GOT3 (cell line): ENCODE results near the gene NEK6.

Experiments
- DNase-seq: peaks from one replicate; lab custom pipeline; 2025; ENCODE audit warnings: mixed read lengths; lab: John Stamatoyannopoulos, UW

NEK6 gene

DNA sequence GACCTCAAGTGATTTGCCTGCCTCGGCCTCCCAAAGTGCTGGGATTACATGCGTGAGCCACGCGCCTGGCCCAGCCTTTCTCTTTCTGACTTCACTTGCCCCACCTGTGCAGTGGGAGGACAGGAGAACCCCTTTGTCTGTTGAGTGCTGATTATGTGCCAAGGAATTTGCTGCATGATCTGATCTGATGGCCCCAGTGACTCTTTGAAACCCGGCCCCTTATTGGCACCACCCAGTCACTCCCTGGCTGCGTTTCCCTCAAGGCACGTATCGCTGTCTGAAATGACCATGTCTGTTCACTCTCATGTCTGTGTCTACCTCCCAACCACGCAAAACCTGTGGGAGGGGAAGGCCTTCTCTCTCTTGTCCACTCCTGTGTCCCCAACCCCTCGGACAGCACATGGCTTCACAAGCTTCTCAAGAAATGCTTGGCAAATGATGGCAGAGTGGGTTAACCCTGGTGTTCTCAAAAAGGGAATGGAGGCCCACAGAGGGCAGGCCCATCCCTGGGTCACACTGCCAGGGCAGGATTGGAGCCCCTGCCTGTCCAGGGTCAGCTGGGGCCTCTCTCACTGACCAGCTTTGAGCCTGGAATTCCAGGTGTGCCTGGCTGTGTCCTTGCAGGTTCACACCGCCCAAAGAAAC, 21.9 kb downstream of the NEK6 start:
- no peak for DNase-seq

- no peak for DNase-seq
These were observed 22.5 kb downstream of the NEK6 start for GRCh38 chr9:124280176-124280691.

- no peak for DNase-seq
These were observed 24.2 kb downstream of the NEK6 start for GRCh38 chr9:124281931-124282371.

DNA sequence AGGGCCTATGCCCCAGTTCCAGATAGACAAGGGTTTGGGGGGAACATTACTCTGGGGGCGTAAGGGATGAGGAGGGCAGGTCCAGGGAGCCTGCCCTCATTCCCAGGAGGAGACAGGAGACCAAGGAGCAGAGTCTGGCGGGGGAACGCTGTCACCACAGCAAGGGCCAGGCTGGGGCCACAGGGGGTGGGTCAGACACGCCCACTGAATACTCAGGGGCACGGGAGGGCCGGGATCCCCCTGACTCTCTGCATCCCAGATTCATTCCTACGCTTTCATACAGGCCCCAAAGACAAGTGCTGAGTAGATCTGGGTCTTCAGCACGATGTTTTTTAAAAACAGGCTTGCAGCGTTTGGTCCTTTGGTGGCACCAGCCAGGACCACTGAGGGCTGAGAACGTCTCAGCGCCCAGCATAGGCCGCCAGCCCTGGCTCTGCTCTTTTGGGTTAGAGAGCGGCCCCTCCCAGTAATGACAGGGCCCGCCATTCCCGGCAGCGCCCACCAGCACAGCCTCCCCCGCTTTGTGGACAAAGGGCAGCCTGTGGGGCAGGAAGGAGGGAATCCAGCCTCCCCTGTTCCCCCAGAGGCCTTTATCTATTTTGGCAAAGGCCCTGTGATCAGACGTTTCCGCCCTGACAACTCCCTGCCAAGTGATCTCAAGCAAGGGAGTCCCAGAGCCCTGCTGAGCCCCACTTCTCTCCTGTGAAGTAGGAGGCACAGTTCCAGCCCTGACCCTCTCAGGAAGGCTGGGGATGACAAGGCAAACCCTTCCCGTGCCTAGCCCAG, 24.9 kb downstream of the NEK6 start:
- DNase-seq: no peak

GRCh38 chr9:124283228-124283814, 25.6 kb downstream of the NEK6 start:
- DNase-seq: no peak

- no peak for DNase-seq
These were observed 26.6 kb downstream of the NEK6 start for GRCh38 chr9:124284237-124284831.

GRCh38 chr9:124284940-124285441, 27.2 kb downstream of the NEK6 start:
- DNase-seq: no peak

- DNase-seq: no peak
These were observed 27.7 kb downstream of the NEK6 start for GRCh38 chr9:124285490-124285889.

DNA sequence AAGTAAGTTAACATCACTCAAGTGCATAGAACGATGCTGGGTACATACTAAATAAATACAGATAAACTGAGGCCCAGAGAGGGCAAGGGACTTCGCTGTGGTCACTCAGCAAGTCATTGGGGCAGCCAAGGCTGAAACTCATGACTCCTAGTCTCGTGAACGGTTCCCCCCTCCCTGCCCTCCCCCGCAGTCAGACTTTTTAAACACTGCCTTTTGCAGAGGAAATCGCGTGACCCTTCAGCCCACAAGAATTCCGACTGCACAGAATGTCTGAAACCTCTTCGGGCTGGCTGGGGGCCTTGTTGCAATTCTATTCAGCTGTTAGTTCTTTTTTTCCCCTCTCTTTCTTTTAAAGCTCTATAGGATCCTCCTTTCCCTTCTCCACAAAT, 28.1 kb downstream of the NEK6 start:
- DNase-seq: no peak

- DNase-seq: no peak
These were observed 28.7 kb downstream of the NEK6 start for GRCh38 chr9:124286292-124286931.

GRCh38 chr9:124290053-124290591, 32.4 kb downstream of the NEK6 start:
- DNase-seq: no peak

GRCh38 chr9:124290743-124291554, 33.2 kb downstream of the NEK6 start:
- no peak for DNase-seq

- DNase-seq: no peak
These were observed 34.1 kb downstream of the NEK6 start for GRCh38 chr9:124291801-124292396.

DNA sequence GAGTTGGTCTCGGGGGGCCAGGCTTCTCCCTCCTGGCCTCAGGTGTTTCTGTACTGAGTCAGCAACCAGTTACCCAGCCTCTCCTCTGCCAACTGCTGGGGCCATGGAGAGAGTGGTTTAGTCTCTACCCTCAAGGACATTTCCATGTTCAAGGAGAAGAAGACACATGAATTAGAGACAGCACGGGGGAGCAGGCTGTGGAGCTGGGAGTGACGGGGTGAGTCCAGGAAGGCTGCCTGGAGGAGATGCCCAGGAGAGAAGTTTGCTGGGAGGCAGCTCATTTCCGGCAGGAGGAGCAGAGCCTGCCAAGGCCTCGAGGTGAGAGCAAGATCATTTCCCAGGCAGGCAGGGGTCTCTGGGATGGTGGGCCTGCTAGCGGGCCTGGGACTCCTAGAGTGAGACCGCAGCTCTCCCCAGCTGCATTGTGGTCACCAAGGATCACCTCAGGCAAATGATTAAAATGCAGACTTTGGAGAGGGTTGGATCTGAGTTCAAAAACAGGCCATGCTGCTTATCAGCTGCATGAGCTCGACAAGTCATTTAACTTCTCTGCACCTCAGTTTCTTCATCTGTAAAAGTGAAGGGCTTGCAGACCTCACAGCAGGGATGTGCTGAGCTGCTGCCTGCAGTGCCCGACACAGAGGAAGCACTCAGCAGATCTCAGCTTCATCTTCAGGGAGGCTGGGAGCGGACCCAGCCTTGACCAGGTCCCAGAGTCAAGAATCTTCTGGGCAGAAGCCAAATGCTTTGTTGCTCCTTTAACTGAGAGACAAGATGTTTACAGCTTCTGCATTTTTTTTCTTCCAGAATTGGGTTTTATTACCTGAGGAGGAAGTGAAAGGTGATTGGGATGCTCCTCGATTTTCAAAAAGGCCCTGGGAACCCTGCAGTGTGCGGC, 35.2 kb downstream of the NEK6 start:
- no peak for DNase-seq

DNA sequence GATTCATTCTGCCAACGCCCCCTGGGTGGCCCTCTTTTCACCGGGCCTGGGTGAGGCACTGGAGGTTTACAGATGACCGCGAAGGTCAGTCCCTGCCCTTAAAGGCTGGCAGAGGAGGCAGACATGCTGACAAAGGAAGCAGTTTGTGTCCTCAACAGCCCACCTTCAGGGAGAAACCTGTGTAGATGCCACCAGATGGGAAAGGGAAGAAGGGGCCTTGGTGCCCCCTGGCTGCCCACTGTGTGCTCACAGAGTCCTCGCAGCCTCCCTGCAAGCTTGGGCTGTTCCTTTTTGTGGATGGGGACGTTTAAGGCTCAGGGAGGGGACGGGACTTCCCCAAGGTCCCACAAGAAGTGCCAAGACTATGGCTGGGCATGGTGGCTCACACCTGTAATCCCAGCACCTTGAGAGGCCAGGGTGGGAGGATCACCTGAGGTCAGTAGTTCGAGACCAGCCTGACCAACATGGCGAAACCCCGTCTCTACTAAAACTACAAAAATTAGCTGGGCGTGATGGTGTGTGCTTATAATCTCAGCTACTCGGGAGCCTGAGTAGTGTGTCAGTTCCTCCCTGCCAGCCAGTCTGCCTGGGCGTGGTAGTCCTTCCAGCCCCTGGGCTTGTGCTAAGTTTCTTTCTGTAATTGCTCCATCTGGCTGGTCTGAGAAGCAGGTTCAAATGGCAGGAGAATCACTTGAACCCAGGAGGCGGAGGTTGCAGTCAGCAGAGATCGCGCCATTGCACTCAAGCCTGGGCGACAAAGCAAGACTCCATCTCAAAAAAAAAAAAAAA, 36.2 kb downstream of the NEK6 start:
- no peak for DNase-seq

DNA sequence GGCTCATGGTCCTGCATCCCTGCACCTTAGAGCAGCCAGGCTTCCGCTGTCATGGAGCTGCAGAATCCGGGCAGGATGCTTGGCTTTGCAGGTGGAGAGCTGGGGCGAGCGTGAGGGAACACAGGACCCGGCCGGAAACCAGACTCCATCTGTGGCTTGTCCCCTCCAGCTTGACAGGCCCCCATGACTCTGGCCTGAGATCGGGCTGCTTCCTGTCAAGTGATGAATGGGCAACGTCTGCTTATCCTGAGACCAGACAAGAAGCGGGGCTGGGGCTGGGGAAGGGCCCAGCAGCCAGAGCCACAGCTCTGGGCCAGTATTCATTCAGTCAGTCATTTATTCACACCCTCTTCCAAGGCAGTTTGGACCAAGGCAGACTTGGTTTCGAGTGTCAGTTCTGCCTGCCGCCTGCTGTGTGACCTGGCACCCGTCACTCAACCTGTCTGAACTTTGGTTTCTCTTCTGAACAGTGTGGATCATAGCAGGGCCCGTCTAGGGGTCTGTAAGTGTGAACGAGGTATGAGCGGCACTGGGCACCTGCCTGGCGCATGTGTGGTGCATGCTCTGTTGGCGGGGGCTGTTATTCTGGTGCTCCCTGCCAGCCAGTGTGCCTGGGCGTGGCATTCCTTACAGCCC, 37.5 kb downstream of the NEK6 start:
- no peak for DNase-seq

DNA sequence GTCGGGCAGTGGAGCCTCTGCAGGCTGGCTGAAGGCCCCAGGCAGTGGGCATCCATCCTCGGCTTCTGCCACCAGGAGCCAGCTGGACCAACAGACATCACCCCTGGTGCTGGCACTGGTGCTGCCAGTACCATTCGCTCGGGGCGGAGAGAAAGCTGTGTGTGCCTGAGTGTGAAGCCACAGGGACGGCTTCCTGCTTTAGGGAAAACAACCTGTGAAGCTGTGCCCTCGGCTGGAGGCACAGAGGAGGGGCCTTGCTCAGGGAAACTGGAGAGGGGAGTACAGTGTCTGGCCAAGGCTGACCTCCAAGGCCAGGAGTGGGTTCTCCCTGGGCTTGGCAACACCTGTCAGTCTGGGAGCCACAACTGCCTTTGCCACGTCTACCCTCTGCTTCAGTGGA, 38.3 kb downstream of the NEK6 start:
- no peak for DNase-seq
